K562 (cell line): ENCODE results near the gene TAMALIN. TPM values are rescaled to one million over a fixed set of nuclear protein-coding genes. Genes with fewer than 3 reads are reported as not detected.

Experiments
- CBFB ChIP-seq: sonication (generic); formaldehyde crosslinking; IDR thresholded peaks from 2 replicates; pipeline ENCODE4 v1.4.0; 2020; ENCODE audit warnings: mild to moderate bottlenecking, missing genetic modification reagents
- POLR2H ChIP-seq: IDR thresholded peaks from 2 replicates; pipeline ENCODE4 v1.6.1; 2016; ENCODE audit warnings: missing genetic modification characterization, low read depth, mild to moderate bottlenecking, control low read depth, missing compliant biosample characterization, moderate library complexity
- REST ChIP-seq, 2 experiments: fragments of 450-650 bp; formaldehyde crosslinking in 1 of 2; IDR thresholded peaks; 2 replicates each; pipeline versions ENCODE4 v1.4.0 to v1.6.1; 2014 to 2020; ENCODE audit warnings: mild to moderate bottlenecking in 2 of 2, borderline replicate concordance in 1 of 2, low read depth in 1 of 2
- ZMIZ1 ChIP-seq, 2 experiments: fragments of 150-350 bp in 1 of 2; IDR thresholded peaks; 2 replicates each; pipeline ENCODE4 v1.6.1; 2012 to 2016; ENCODE audit warnings: low read depth in 2 of 2, low read length in 2 of 2, mild to moderate bottlenecking in 1 of 2, moderate library complexity in 1 of 2
- ZNF407 ChIP-seq: fragments of 450-650 bp; IDR thresholded peaks from 2 replicates; pipeline ENCODE4 v1.6.1; 2016; ENCODE audit warnings: low read depth
- polyA plus RNA-seq, 8 experiments: library from polyadenylated mRNA; depleted of rRNA in 4 of 8; stranded (reverse) in 5 of 8; unstranded in 3 of 8; fragments of >200 nt; fragmentation: Nextera tagmentation in 2 of 8; fragmentation: Illumina TruSeq in 1 of 8; extraction: Ambion mirVana in 2 of 8; extraction: Trizol in 1 of 8; gene quantifications; 2 replicates each; pipeline versions ENCODE4 v1.2.1 to v1.2.3, GENCODE V29; 2011 to 2014; ENCODE audit warnings: inconsistent platforms in 1 of 8, missing spikeins in 1 of 8
- total RNA-seq, 7 experiments: library from RNA; depleted of rRNA in 6 of 7; stranded (reverse); fragments of >200 nt in 6 of 7; fragmentation: Illumina TruSeq in 2 of 7; extraction: Trizol in 2 of 7; gene quantifications; 2 replicates each; pipeline versions ENCODE4 v1.2.1 to v1.2.3, GENCODE V29; 2011 to 2021; ENCODE audit warnings: low replicate concordance in 1 of 7

TAMALIN gene
- total and polyA plus RNA-seq, 9 of the 15 experiments (the other 6 are each of a cell fraction or from before 2014, with no cell fraction given) = 0.74 to 2.2 (median 1.5) TPM; not detected in 2

GRCh38 chr12:52020539-52021336 is 14.0 kb downstream of the TAMALIN start (continued):
- peak; percentile 89 for TF ChIP-seq REST (IDR thresholded peaks at IDR 0.05; ENCODE audit: borderline replicate concordance)
- no peak for TF ChIP-seq REST (CRISPR knock-in tag; IDR thresholded peaks at IDR 0.05; ENCODE audit: low read depth)
- no peak for TF ChIP-seq ZMIZ1 (IDR thresholded peaks at IDR 0.05; ENCODE audit: low read depth in 2 of 2, low read length in 2 of 2)
- TF ChIP-seq CBFB (CRISPR knock-in tag) = no peak
- no peak for TF ChIP-seq POLR2H (tag)
- no peak for TF ChIP-seq ZNF407
